CD4-positive, alpha-beta T cell treated with Interleukin-17A for 4 hours (primary cell): ENCODE results near the gene IST1.

Experiments
- DNase-seq: peaks from one replicate; pipeline ENCODE4 v3.0.0-alpha.2; 2020; ENCODE audit warnings: mixed read lengths

The IST1 gene

DNA sequence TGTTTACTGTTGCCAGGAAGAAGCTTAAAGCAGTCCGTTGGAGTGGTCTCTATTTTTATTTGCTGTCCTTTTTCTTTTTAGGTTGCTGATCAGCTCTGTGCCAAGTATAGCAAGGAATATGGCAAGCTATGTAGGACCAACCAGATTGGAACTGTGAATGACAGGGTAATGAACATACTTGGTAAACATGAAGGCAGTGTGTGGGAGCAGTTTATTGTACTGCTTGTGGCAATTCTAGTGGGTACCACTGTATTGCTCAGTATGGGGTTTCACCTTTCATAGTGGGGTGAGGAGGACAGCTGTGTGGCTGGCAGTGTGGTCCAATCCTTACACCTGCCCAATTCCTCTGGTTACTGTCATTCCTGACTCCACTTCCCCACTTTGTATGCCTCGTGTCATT lies 25.3 kb downstream of the IST1 start:
- no peak for DNase-seq

DNA sequence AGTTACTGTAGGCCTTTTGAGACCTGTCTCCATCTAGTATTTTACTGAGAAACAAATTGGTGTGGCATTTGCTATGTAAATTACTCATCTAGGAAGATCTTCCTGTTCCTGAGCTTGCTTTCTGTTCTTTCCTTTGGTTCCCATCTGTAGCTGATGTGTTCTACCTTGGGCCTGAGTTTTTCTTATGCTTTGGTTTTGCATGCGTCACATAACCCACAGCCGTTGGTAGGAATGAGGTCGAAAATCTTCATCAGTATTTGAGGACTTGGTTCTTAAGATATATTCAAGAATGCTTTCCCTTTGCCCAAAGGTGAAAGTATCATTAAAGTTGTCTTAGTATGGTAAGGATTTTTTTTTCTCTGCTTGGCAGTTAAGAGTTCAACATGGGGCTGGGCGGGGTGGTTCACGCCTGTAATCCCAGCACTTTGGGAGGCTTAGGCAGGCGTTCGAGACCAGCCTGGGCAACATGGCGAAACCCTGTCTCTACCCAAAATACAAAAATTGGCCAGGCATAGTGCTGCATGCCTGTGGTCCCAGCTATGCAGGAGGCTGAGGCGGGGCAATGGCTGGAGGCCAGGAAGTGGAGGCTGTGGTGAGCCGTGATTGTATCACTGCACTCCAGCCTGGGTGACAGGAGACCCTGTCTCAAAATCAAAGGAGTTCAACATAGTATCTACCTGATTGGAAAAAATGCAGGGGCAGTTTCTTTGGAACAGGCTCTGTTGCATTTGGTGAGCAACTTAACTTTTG lies 28.8 kb downstream of the IST1 start:
- no peak for DNase-seq

DNA sequence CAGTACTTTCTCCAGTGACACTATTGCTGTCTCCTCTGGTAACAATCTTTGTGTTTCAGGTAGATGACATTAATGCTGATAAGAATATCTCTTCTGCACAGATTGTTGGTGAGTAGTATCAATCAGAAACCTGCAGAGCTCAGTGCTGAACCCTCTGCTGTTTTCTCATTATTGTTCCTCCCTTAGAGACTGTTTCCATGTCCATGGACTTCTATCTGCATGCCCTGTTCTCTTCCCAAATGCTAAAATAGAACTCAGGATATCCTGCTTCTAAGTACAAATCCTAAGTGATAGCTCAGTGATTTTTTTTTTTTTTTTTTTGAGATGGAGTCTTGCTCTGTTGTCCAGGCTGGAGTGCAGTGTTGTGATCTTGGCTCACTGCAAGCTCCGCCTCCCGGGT lies 29.4 kb downstream of the IST1 start:
- no peak for DNase-seq

DNA sequence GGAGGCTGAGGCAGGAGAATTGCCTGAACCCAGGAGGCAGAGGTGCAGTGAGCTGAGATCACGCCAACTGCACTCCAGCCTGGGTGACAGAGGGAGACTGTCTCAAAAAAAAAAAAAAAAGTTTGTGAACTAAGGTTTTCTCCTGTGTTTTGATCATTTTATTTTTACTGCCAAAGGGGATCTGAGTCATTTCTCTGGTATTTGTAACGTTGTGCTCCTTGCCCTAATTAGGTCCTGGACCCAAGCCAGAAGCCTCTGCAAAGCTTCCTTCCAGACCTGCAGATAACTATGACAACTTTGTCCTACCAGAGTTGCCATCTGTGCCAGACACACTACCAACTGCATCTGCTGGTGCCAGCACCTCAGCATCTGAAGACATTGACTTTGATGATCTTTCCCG lies 32.1 kb downstream of the IST1 start:
- DNase-seq: peak; percentile 42

DNA sequence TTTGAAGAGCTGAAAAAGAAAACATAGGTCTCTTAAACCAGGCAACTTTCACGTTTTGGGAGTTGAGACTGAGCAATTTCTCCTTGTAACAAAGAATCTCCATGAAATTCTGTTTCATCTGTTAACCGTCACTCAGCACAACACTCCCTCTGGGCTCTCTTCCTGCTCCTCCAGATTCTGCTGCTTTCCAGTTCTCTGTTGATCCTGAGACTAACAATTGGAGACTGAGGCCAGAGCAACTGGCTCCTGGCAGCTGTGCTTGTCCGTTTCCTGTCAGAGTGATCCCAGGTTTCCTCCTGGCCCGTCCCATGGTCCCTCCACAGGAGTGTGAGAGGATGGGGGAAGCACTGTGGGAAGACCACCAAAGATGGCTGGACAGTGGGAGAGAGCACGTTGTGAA lies 32.5 kb downstream of the IST1 start:
- DNase-seq: no peak

DNA sequence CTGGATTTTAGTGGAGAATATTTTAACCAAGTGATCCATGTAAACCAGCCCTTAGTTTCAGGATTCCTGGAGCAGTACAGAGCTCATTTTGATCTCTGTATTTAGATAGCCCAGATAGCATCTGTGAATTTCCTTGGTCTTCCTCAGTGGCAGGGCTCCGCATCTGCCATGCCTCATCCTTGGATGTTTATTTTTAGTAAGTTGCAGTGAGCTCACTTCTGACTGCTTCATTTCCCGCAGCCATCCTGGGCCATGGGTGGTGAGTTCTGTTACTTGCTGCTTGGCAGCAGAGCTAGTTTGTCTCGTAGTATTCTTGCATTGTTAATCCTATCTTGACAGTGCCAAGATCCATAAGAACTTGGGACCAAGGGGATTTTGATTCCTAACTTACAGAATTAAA lies 33.7 kb downstream of the IST1 start:
- DNase-seq: no peak

DNA sequence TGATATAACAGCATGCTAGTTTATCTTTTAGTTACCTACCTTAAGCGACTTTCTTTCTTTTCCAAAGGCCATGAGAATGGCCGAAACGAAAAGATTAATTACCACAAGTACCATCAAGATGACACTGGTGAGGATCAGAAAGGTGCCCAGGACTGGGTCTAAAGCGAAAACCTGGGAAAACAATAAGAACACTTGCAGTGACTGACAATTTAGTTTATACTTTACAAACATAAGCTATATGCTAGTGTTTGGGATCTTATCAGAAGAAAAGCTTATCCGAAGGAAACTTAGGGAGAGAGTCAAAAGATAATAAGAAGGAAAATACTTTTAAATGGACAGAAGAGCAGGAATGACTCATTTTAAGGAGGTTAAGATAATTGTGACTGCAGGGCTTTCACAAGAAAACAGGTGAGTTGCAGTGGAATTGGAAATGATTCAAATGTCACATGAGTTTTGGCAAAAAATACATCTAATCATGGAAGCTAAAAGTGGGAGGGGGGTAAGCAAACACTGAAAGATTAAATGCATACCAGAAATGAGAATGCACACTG lies 34.8 kb downstream of the IST1 start:
- DNase-seq: no peak

DNA sequence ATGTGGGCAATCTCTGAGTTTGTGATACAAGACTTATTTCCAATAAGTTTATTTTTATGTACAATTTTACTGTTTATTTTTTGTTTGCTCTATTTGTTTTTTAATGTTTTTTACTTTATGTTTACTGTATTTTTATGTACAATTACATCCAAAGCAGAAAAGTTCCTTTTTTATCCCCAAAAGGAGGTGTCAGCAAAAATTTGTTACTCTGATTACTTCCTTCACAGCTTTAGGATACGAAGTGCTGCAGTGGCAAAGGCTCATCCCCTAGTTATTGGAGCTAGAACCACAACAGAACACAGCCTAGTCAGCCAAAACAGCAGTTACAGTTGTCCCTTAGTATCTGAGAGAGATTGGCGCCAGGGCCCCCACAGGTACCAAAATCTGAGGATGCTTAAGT lies 35.7 kb downstream of the IST1 start:
- DNase-seq: no peak

DNA sequence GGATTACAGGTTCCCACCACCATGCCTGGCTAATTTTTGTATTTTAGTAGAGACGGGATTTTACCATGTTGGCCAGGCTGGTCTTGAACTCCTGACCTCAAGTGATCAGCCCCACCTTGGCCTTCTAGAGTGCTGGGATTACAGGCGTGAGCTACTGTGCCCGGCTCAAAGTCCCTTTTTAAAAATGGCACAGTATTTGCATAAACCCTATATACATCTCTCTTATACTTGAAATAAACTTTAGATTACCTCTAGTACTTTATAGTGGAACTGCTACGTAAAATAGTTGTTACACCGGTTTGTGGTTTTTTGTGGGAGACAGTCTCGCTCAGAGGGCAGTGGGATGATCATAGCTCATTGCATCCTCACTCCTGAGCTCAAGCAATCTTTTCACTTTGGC lies 36.3 kb downstream of the IST1 start:
- no peak for DNase-seq

DNA sequence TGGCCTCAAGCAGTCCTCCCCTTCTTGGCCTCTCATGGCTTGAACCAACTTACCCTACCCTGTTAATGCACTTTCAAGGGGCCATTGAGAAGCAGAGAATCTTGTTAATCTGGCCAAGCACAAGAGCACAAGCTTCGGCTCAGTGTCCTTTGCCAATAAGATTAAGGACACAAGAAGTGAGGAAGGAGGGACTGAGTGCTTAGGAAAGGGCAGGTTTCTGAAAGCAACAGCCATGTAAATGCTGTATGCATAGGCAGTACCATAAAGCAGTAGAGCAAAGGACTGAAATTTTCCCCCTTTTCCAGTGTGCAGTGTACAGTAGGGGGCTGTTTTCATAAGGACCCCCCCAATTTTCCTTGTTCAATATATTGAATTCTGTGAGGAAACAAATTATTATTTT lies 37.7 kb downstream of the IST1 start:
- DNase-seq: no peak

DNA sequence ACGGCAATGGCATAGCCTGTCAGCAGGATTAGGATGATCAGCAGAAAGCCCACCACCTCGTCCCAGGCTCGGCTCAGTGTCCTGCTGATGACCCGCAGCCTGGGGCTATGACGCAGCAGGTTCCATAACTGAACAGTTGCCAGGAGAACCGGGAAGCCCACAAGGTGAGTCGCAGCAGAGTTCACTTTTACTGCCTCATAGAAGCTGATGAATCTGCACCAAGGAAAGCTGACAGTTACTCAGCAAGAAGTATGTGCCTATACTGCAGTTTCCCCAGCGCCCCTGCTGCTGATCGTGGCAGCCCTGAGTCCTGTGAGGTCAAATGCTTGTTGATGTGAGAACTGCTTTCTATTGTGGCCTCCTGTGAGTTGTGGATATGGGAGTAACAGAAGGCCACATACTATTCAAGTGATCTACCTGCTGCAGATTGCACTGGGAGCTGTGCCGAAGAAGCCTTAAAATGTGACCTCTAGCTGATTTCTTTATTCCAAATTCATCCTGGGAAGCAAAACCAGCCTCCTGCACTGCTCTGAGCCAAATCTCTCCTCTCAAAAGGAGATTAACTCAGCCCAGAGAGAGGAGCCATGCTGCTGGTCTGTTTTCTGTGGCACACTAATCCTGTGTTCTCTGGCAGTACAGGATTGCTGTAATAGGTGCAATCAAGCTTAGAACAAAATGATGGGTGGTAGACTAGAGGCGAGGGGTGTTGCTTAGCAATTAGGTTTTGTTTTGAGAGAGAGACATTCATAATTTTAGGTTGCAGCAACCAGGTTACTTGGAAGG lies 38.8 kb downstream of the IST1 start:
- DNase-seq: no peak

DNA sequence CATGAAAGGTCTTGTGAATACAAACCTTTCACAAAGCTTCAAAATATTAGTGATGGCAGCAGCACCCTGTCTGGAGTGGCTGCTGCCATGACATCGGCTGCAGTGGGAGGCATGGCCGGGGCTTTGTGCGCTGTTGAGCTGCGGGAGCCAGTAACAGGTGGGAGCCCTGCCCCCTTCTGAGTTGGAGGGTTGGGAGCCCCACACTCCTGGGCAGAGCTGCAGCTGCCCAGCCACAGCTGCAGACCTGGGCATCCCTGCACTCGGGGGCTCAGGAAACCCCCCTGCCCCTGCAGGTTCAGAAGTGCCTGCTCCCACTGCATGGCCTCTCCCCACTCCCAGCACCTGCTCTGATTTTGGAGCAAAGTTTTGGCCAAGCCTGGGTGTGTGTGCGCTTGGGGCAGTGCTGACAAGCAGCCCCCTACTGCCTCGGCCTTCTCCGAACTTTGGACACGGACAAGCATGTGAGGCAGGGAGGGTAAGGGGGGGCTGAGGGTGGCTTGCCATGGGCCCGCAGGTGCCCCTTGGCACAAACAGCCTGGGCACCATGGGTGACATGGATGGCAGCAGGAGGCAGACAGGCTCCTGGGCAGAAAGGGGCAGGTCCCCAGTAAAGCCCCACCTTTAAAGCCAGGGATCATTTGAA lies 42.7 kb downstream of the IST1 start:
- no peak for DNase-seq

DNA sequence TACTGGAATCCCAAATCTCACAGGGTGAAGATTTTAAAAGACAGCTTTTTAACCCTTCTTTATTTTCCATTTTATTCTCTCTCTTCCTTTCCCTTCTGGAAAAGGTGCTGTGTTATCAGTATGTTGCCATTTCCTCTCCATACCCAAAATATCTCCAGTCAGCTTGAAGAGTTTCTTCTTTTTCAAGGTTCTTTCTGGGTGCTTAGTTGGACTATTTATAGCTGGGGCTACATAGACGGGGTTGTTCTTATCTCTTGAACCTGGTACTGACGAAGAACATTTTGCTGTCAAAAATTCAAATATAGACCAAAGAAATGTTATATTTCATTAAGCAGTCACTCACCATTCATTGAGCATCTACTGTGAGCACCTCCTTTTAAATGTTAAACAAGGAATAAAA lies 48.6 kb downstream of the IST1 start:
- no peak for DNase-seq

DNA sequence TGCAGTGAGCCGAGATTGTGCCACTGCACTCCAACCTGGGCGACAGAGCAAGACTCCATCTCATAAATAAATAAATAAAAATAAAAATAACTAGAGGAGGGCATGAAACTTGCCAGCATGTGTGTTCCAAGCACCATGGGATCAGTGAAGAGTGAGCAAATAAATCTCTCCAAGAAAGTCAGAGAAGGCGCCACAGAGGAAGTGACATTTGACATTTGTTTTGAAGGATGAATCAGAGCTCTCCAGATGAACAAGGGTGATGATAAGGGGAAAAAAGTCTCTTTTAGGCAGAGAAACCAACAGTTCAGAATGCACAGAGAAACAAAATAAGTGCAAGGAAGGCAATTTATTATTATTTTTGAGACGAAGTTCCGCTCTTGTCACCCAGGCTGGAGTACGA lies 50.3 kb downstream of the IST1 start:
- DNase-seq: no peak

DNA sequence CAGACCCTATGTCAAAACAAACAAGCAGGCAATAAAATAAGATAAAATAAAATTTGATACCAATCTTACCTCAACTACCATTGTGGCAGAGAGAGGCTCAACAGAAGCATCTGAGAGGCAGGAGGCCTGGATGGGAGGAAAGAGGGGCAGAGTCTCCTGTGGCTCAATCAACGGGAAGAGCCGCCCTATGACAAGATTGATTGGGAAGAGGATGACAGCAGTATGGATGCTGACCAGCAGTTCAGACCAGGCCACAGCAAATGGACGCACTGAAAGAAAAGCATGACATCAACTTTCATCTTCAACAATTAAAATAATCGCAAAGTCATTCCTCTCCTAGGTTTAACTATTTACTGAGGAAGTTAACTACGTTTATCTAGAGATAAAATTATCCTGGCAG lies 57.5 kb downstream of the IST1 start:
- no peak for DNase-seq

DNA sequence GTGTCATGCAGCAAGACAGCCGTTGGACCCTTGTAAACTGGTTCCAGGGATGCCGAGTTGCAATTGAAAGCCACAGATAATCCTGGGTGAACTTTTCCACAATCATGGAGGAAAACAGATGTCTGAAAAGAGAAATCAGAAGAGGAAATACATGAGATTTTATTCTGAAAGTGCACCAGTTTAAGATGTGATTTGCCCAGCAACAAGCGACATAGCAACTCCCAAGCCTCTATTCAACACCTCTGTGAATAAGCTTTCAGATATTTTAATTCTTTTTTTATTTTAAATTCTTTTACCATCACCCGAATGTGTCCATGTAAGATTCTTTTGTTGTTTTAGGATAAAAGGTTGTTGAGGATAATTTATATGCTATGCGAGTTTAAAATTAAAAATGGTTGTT lies 58.8 kb downstream of the IST1 start:
- DNase-seq: no peak

DNA sequence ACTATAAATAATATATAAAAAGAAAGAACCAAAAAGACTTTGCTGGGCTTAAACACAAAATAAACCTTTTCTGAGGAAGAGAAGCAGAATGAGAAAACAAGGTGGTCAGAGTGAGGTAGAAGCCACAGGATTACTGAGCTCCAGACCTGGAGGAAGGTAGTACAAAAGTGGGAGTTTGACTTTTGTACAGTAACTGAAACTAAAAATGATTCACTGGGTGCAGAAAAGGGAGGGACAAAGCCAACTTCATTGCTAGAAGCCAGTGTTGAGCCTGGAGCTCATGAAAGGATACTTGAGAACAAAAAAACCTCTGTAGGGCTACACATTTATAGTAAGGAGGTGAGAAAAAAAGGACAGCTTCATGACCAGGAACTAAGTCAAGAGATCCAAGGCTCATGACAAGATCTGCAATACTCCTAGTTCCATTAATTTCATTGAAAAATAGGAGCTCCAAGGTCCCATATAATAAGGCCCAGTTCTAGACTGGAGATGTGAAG lies 59.4 kb downstream of the IST1 start:
- DNase-seq: no peak

DNA sequence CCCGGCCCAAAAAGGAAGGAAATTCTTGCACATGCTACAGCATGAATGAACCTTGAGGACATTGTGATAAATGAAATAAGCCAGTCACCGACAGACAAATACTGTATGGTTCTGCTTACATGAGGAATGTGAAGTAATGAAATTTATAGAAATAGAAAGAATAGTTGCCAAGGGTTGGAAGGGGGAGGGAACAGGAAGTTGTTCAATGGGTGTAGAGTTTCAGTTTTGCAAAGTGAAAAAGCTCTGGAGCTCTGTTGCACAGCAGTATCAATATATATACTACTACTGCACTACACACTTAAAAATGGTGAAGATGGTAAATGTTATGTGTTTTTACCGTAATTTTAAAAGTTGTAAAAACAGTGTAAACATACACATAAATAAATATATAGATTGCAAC lies 61.2 kb downstream of the IST1 start:
- DNase-seq: no peak

DNA sequence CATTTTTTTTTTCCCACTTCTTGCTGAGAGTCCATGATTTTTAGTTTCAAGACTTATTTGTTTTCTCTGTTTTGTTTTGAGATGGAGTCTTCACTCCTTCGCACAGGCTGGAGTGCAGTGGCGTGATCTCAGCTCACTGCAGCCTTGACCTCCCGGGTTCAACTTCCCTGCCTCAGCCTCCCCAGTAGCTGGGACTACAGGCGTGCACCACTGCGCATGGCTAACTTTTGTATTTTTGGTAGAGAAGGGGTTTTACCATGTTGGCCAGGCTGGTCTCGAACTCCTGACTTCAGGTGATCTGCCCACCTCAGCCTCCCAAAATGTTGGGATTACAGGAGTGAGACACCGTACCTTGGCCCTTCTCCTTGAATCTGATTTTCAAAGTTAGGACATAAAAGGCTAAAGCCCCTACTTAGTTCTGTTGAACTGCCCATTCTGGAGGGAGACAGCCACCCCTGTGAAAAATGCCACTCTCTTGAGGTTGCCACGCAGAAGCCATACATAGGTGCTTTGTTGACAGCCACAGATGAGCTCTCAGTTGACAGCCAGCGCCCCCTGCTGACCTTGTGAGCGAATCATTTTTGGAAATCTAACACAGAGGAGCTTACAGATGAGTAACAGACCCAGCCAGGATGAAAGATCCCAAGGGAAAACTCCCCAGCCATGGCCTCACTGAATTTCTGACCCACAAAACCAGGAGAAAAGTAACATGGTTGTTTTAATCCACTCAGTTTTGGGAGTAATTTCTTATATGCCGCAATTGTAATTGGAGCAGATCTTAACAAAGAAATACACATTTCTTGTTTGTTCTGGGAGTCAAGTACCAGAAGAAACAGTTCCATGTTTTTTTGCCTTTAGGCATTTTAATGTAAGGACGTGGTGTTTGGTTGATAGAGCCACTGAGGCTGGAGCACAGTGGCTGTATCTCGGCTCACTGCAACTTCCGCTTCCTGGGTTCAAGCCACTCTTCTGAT lies 66.0 kb downstream of the IST1 start:
- peak; percentile 89 for DNase-seq

DNA sequence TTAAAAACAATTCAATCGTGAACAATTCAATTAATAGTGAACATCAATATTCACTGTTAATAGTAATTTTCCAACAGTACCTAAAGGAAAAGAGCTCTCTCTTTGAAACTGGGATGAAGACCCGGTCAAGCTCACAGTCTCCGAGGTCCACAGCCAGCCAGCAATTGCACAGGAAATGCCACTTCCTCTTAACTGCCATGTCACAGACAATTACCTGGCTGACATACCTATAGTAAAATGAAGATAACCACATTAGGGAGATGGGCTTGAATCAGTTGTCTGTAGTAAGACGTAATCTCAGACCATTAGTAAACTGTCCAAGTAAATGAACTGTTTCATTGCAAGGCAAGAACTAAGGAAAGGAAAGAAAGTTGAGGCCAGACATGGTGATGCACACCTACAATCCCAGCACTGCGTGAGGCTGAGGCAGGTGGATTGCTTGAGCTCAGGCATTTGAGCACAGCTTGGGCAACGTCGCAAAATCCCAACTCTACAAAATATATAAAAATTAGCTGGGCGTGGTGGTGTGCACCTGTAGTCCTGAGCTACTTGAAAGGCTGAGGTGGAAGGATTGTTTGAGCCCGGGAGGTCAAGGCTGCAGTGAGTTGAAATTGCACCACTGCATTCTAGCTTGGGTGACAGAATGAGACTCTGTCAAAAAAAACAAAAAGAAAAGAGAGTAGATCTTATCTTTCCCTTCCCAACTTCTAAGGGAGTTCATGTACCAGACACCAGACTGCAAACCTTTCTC lies 68.0 kb downstream of the IST1 start:
- no peak for DNase-seq

DNA sequence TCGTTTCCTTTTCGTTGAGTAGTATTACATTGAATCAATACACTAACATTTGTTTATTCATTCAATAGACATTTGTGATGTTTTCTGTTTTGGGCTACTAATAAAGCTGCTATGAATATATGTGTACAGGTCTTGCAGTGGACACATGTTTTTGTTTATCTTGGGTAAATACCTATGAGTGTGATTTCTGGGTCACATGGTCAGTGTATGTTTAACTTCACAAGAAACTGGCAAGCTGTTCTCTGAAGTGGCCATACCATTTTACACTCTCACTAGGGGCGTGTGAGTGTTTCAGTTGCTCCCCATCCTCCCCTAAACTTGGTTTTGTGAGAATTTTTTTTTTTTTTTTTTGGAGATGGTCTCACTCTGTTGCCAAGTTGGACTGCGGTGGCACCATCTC lies 69.9 kb downstream of the IST1 start:
- DNase-seq: no peak

DNA sequence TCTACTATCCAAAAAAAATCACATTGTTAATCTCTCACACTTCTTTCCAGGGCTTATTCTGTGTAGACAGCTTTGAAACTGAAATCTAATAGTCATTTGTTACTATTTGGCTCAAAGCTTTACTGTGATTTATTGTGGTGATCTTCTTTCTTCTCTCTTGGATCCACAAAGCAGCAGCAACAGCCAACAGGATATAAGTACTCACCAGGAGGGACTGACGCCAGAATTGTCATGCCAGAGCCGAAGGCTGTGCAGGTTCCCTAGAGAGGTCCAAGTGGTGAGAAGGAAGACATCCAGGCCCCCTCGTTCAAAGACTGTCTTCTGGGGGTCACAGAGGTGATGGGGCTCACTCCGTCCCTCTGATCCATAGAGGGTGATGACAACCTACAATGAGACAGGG lies 71.6 kb downstream of the IST1 start:
- no peak for DNase-seq
